ENCODE measurements around the gene GUCA1A.

DNA sequence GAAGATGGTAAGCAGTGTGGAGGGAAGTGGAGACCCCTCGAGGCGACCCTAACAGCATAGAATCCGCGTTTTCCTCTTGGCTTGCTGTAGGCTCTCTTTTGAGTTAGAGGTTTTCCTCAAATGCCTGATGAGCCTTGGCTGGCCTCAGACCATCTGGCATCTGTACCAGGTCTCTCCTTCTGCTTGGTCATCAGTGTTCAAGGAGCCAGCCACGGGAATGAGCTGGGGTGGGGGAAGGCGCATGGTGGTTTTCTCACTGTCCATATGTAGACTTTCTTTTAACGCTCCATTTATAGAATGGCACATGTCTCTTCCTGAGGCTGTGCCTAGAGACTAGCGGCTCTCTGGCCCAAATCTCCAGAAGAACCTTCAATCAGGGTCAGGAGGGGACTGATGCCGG is 8.1 kb upstream of the GUCA1A start:
- TF ChIP-seq, protein P1, sequence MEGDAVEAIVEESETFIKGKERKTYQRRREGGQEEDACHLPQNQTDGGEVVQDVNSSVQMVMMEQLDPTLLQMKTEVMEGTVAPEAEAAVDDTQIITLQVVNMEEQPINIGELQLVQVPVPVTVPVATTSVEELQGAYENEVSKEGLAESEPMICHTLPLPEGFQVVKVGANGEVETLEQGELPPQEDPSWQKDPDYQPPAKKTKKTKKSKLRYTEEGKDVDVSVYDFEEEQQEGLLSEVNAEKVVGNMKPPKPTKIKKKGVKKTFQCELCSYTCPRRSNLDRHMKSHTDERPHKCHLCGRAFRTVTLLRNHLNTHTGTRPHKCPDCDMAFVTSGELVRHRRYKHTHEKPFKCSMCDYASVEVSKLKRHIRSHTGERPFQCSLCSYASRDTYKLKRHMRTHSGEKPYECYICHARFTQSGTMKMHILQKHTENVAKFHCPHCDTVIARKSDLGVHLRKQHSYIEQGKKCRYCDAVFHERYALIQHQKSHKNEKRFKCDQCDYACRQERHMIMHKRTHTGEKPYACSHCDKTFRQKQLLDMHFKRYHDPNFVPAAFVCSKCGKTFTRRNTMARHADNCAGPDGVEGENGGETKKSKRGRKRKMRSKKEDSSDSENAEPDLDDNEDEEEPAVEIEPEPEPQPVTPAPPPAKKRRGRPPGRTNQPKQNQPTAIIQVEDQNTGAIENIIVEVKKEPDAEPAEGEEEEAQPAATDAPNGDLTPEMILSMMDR (conservative IDR thresholded peaks at IDR 0.05; ENCODE audit: low read length) = no peak
- TF ChIP-seq EZH2phosphoT487 (IDR thresholded peaks at IDR 0.05; ENCODE audit: borderline replicate concordance, low read depth, low read length) = no peak
